ENCODE results near the gene SERPINH1. TPM values are rescaled to one million over a fixed set of nuclear protein-coding genes. Genes with fewer than 3 reads are reported as not detected.
A peak's percentile ranks its signal among the peaks of the same experiment; 100 is the strongest.

The SERPINH1 gene
- total RNA-seq, 1 donor from 2014 or later = 191 TPM

DNA sequence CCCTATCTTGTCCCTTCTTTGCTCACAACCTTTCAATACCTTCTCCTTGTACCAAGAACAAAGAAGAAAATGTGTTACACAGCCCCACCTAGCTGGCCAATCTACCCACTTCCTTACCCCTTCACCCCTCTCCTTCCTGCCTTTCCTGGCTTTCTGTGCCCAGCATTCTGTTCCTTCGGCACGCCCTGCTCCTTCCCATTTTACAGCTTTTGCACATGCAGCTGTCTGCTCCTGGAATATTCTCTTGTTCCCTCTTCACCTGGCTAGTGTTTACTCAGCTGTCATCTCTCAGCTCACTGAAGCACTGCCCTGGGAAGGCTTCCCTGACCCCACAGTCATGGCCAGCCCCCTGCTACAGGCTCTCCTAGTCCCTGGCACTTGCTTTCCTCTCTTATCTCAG is 30.7 kb downstream of the SERPINH1 start:
- Mint-ChIP-seq H3K4me1 (peaks cover 24% of the 10 kb centered on the region), H3K36me3 (ENCODE audit: low read depth) (no peaks in the 10 kb centered on the region), H3K27me3 (ENCODE audit: low read depth) (no peaks in the 10 kb centered on the region), H3K27ac (ENCODE audit: unreplicated experiment) (no peak overlapping the region), H3K9me3 (no peaks in the 10 kb centered on the region), H3K4me3 (no peak overlapping the region)
- no peak for DNase-seq (ENCODE audit: low read depth, low spot score)
- no peak for TF ChIP-seq CTCF (conservative IDR thresholded peaks at IDR 0.05)

DNA sequence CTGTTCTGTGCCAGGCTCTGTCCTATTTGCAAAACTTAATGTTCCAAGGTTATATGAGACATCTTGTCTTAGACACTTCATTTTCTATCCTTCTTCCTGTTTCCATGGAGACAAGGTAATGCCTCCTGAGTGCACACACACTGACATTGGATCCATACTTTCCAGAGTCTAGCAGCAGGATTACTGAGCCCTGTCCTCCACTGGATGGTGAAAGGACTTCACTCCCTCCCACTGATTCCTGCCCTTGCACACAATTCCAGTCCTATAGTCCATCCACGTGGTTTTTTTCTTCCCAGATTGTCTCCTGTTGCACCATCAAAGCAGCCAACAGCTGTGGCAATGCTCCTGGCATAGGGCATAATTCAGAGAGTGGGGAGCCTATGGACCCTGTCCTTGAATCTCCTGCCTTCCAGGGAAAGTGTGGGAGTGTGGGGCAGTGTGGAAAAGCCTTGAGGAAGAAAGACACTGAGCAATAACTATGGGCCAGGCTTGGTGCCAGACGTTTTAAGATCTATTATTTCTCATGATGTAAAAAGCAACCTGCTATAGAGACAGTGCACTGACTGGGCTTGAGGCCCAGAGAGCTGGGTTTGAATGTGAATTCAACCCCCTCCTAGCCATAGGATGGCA is 31.3 kb downstream of the SERPINH1 start:
- no peak overlapping the region for H3K4me3 Mint-ChIP-seq
- no peaks in the 10 kb centered on the region for H3K9me3 Mint-ChIP-seq

GRCh38 chr11:75594211-75594610 is 32.2 kb downstream of the SERPINH1 start:
- Mint-ChIP-seq H3K4me1 (peaks cover 30% of the 10 kb centered on the region), H3K9me3 (no peaks in the 10 kb centered on the region), H3K4me3 (no peak overlapping the region), H3K27ac (ENCODE audit: unreplicated experiment) (peak overlapping the region; percentile 21), H3K36me3 (ENCODE audit: low read depth) (no peaks in the 10 kb centered on the region), H3K27me3 (ENCODE audit: low read depth) (no peaks in the 10 kb centered on the region)
- TF ChIP-seq CTCF (conservative IDR thresholded peaks at IDR 0.05) = no peak
- no peak for DNase-seq (ENCODE audit: low read depth, low spot score)

More for the DNA sequence above, 31.3 kb downstream of the SERPINH1 start:
- Mint-ChIP-seq H3K27ac (ENCODE audit: unreplicated experiment) (peak overlapping the region; percentile 37), H3K36me3 (ENCODE audit: low read depth) (no peaks in the 10 kb centered on the region), H3K27me3 (ENCODE audit: low read depth) (no peaks in the 10 kb centered on the region), H3K4me1 (peaks cover 29% of the 10 kb centered on the region)
- DNase-seq (ENCODE audit: low read depth, low spot score) = no peak
- no peak for TF ChIP-seq CTCF (conservative IDR thresholded peaks at IDR 0.05)

DNA sequence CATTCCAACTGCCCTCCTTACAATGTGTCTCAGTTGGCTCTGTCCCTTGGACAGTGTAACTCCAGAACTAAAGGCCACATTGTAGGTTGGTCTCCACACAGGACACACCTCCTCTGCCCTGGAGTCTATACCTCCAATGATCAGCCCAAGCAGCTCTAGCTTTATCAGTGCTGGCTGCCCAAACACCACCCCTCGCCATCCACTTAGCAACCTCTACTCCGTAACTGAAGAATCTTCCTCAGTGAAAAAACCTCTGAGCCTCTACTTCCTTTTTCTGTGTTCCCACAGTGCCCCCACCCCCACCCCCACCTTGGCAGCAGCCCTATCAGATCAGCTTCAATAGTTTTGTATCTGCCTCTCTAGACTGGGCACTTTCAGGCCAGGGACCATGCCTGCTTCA is 33.4 kb downstream of the SERPINH1 start:
- Mint-ChIP-seq H3K36me3 (ENCODE audit: low read depth) (no peaks in the 10 kb centered on the region), H3K4me1 (peaks cover 30% of the 10 kb centered on the region), H3K4me3 (no peak overlapping the region), H3K27ac (ENCODE audit: unreplicated experiment) (no peak overlapping the region), H3K9me3 (no peaks in the 10 kb centered on the region), H3K27me3 (ENCODE audit: low read depth) (no peaks in the 10 kb centered on the region)
- TF ChIP-seq CTCF (conservative IDR thresholded peaks at IDR 0.05) = no peak
- DNase-seq (ENCODE audit: low read depth, low spot score) = no peak

- Mint-ChIP-seq H3K9me3 (no peaks in the 10 kb centered on the region), H3K27ac (ENCODE audit: unreplicated experiment) (no peak overlapping the region), H3K36me3 (ENCODE audit: low read depth) (no peaks in the 10 kb centered on the region), H3K27me3 (ENCODE audit: low read depth) (no peaks in the 10 kb centered on the region), H3K4me3 (no peak overlapping the region), H3K4me1 (peaks cover 30% of the 10 kb centered on the region)
- DNase-seq (ENCODE audit: low read depth, low spot score) = no peak
- no peak for TF ChIP-seq CTCF (conservative IDR thresholded peaks at IDR 0.05)
Measured at GRCh38 chr11:75596914-75597313, 34.9 kb downstream of the SERPINH1 start.

Measured in neural crest cell (in vitro differentiated cells).